HL-60 (cell line): ENCODE results near the gene SLC25A1.

Source experiments
- DNase-seq, 2 experiments: peaks; one replicate each; pipeline ENCODE4 v3.0.0-alpha.2; 2010 to 2020; ENCODE audit warnings: low read depth in 1 of 2, low spot score in 1 of 2
- H3K27ac ChIP-seq: fragments of 250-450 bp; sonication (Bioruptor Pico); replicated peaks from 2 replicates; pipeline ENCODE4 v1.5.1; 2020; ENCODE audit warnings: mild to moderate bottlenecking, moderate library complexity
- H3K27me3 ChIP-seq: fragments of 250-450 bp; sonication (Bioruptor Pico); 2 replicates; pipeline ENCODE4 v1.5.1; 2021; ENCODE audit warnings: mild to moderate bottlenecking, moderate library complexity; ENCODE audit not compliant: insufficient read depth, poor library complexity, severe bottlenecking
- H3K4me3 ChIP-seq: replicated peaks from 2 replicates; pipeline ENCODE4 v1.5.1; 2011; ENCODE audit warnings: mild to moderate bottlenecking, control low read depth, low read length; ENCODE audit not compliant: insufficient read depth
- CTCF ChIP-seq: IDR thresholded peaks from one replicate; pipeline ENCODE4 v1.5.1; 2011; ENCODE audit warnings: low read length, control low read depth, inconsistent platforms; ENCODE audit not compliant: insufficient read depth
- GABPA ChIP-seq: IDR thresholded peaks from 2 replicates; pipeline ENCODE4 v1.6.1; 2012; ENCODE audit warnings: low read depth
- POLR2AphosphoS5 ChIP-seq: IDR thresholded peaks from 2 replicates; pipeline ENCODE4 v1.6.1; 2012; ENCODE audit warnings: low read depth
- SPI1 ChIP-seq: IDR thresholded peaks from 2 replicates; pipeline ENCODE4 v1.6.1; 2012; ENCODE audit warnings: low read depth, mild to moderate bottlenecking, borderline replicate concordance
- TF ChIP-seq, protein P1 (sequence below): IDR thresholded peaks from 2 replicates; pipeline ENCODE4 v1.6.1; 2012; ENCODE audit warnings: low read depth; ENCODE audit not compliant: insufficient replicate concordance

SLC25A1 gene

DNA sequence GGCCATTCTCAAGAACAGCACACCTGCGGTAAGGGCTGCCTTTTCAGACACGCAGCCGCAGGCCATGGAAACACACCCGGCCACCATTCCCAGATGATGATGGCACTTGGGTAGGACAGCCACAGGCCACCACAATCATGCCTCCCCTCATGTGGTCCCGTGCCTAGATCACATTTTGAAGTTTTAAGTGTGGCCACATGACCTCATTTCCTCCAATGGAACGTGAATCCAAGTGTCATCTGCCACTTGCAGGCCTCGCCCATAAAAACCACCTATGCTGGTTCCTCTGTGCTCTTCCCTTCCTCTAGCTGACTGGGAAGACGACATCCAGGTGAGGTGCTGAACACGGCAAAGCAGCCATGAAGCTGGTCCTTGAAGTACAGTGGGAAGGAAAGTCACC lies 44.6 kb upstream of the SLC25A1 start:
- no peak overlapping the region for H3K27ac ChIP-seq
- no peak for DNase-seq
- no peak overlapping the region for H3K4me3 ChIP-seq
- no peaks in the 10 kb centered on the region for H3K27me3 ChIP-seq
- no peak for TF ChIP-seq SPI1
- no peak; the same call in 1 of the 2 replicates for TF ChIP-seq POLR2AphosphoS5
- TF ChIP-seq GABPA: no peak
- no peak for TF ChIP-seq CTCF
- TF ChIP-seq, protein P1, sequence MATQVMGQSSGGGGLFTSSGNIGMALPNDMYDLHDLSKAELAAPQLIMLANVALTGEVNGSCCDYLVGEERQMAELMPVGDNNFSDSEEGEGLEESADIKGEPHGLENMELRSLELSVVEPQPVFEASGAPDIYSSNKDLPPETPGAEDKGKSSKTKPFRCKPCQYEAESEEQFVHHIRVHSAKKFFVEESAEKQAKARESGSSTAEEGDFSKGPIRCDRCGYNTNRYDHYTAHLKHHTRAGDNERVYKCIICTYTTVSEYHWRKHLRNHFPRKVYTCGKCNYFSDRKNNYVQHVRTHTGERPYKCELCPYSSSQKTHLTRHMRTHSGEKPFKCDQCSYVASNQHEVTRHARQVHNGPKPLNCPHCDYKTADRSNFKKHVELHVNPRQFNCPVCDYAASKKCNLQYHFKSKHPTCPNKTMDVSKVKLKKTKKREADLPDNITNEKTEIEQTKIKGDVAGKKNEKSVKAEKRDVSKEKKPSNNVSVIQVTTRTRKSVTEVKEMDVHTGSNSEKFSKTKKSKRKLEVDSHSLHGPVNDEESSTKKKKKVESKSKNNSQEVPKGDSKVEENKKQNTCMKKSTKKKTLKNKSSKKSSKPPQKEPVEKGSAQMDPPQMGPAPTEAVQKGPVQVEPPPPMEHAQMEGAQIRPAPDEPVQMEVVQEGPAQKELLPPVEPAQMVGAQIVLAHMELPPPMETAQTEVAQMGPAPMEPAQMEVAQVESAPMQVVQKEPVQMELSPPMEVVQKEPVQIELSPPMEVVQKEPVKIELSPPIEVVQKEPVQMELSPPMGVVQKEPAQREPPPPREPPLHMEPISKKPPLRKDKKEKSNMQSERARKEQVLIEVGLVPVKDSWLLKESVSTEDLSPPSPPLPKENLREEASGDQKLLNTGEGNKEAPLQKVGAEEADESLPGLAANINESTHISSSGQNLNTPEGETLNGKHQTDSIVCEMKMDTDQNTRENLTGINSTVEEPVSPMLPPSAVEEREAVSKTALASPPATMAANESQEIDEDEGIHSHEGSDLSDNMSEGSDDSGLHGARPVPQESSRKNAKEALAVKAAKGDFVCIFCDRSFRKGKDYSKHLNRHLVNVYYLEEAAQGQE: no peak

GRCh38 chr22:19222242-19223005 lies 43.9 kb upstream of the SLC25A1 start:
- H3K4me3 ChIP-seq: no peak overlapping the region
- no peaks in the 10 kb centered on the region for H3K27me3 ChIP-seq
- no peak for DNase-seq
- TF ChIP-seq, protein P1: no peak
- TF ChIP-seq SPI1: no peak
- TF ChIP-seq CTCF: no peak
- no peak for TF ChIP-seq POLR2AphosphoS5
- TF ChIP-seq GABPA: no peak
- no peak overlapping the region for H3K27ac ChIP-seq

DNA sequence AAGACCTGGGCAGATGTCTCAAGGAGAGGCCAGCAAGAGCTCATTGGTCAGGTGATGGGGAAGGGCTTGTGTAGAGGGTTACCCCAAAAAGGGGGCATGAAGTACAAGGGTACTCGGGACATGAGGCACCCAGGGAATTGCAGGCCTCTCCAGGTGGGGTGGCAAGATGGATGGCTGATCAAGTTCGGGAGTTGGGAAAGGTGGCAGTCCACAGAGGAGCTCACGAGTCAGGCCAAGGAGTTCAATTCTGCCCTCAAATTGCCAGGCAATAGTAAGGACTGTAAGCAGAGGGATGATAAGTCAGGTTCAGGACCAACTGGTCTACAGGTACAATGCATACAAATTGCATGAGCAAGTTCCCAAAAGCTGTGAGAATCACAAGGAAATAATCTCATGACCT lies 42.3 kb upstream of the SLC25A1 start:
- no peak overlapping the region for H3K4me3 ChIP-seq
- H3K27ac ChIP-seq: no peak overlapping the region
- H3K27me3 ChIP-seq: no peaks in the 10 kb centered on the region
- DNase-seq: no peak
- TF ChIP-seq GABPA (no peak), POLR2AphosphoS5 (no peak), SPI1 (no peak), CTCF (no peak)
- TF ChIP-seq, protein P1: no peak
